ENCODE data around the gene CSK.

Gene CSK

GRCh38 chr15:74802862-74803447 is 21.1 kb downstream of the CSK start:
- DNase-seq = no peak

- DNase-seq = no peak
These were observed 23.1 kb downstream of the CSK start for GRCh38 chr15:74804935-74805334.

GRCh38 chr15:74807282-74807681 is 25.4 kb downstream of the CSK start:
- no peak for DNase-seq

- no peak for DNase-seq
These were observed 26.4 kb downstream of the CSK start for GRCh38 chr15:74808078-74808839.

- no peak for DNase-seq
These were observed 27.0 kb downstream of the CSK start for GRCh38 chr15:74808840-74809229.

GRCh38 chr15:74809242-74809641 is 27.4 kb downstream of the CSK start:
- no peak for DNase-seq

GRCh38 chr15:74809956-74810355 is 28.1 kb downstream of the CSK start:
- no peak for DNase-seq

GRCh38 chr15:74812533-74812932 is 30.7 kb downstream of the CSK start, which contains the start of gene LMAN1L:
LMAN1L (plus strand) TSS chr15:74812835; CDS start chr15:74812855, 20 bp downstream.
- DNase-seq = no peak

- no peak for DNase-seq
These were observed 33.4 kb downstream of the CSK start for GRCh38 chr15:74815121-74815934.

GRCh38 chr15:74815961-74816360 is 34.1 kb downstream of the CSK start:
- DNase-seq = no peak

GRCh38 chr15:74816624-74817369 is 34.9 kb downstream of the CSK start:
- no peak for DNase-seq

GRCh38 chr15:74817370-74817737 is 35.5 kb downstream of the CSK start:
- DNase-seq = no peak

GRCh38 chr15:74820056-74820455 is 38.2 kb downstream of the CSK start:
- DNase-seq = no peak

- DNase-seq = no peak
These were observed 39.4 kb downstream of the CSK start for GRCh38 chr15:74821091-74821789.

- no peak for DNase-seq
These were observed 39.9 kb downstream of the CSK start for GRCh38 chr15:74821790-74822158.

GRCh38 chr15:74822233-74822632 is 40.4 kb downstream of the CSK start:
- no peak for DNase-seq

GRCh38 chr15:74823324-74823723 is 41.4 kb downstream of the CSK start:
- DNase-seq = no peak

GRCh38 chr15:74824976-74825375 is 43.1 kb downstream of the CSK start:
- no peak for DNase-seq

GRCh38 chr15:74825866-74826265 is 44.0 kb downstream of the CSK start:
- no peak for DNase-seq

GRCh38 chr15:74826364-74826819 is 44.5 kb downstream of the CSK start, which contains the start of gene CPLX3:
CPLX3 (plus strand) TSS chr15:74826627; CDS start chr15:74826704, 77 bp downstream.
- no peak for DNase-seq

- DNase-seq = no peak
These were observed 45.0 kb downstream of the CSK start for GRCh38 chr15:74826921-74827320.

GRCh38 chr15:74827614-74828013 is 45.7 kb downstream of the CSK start:
- no peak for DNase-seq
